BLaER1 treated with 17β-estradiol and CSF1 and Interleukin-3, amounts not matched to agents 10 nM and 100 nM (cell line): ENCODE measurements around the gene MS4A2.
"Not testable (repeated sequence)": the region's sequence is repeated elsewhere in the genome, so short reads cannot be mapped to it uniquely, and the experiment has no call there.

Source experiments
- H3K27ac ChIP-seq, 11 experiments: shearing (Covaris generic); formaldehyde crosslinking; 2 replicates each; pipeline ENCODE4 v1.8.1; 2022
- H3K27me3 ChIP-seq, 11 experiments: shearing (Covaris generic); formaldehyde crosslinking; 2 replicates each; pipeline ENCODE4 v1.8.1; 2022
- H3K36me3 ChIP-seq, 11 experiments: shearing (Covaris generic); formaldehyde crosslinking; 2 replicates each; pipeline ENCODE4 v1.8.1; 2022
- H3K4me1 ChIP-seq, 10 experiments: shearing (Covaris generic); formaldehyde crosslinking; 2 replicates each; pipeline ENCODE4 v1.8.1; 2022
- H3K4me2 ChIP-seq, 11 experiments: shearing (Covaris generic); formaldehyde crosslinking; 2 replicates each; pipeline ENCODE4 v1.8.1; 2022
- H3K4me3 ChIP-seq, 10 experiments: shearing (Covaris generic); formaldehyde crosslinking; 2 replicates each; pipeline ENCODE4 v1.8.1; 2022
- H3K9ac ChIP-seq, 11 experiments: shearing (Covaris generic); formaldehyde crosslinking; 2 replicates each; pipeline ENCODE4 v1.8.1; 2022
- H3K9me3 ChIP-seq, 11 experiments: shearing (Covaris generic); formaldehyde crosslinking; replicated peaks in 1 of 11; 2 replicates each; pipeline ENCODE4 v1.8.1; 2022
- H4K20me1 ChIP-seq, 11 experiments: shearing (Covaris generic); formaldehyde crosslinking; 2 replicates each; pipeline ENCODE4 v1.8.1; 2022
- Cebpa-rat ChIP-seq, 11 experiments: shearing (Covaris generic); IDR thresholded peaks; 2 replicates each; pipeline ENCODE4 v1.8.1; 2022

MS4A2 gene

DNA sequence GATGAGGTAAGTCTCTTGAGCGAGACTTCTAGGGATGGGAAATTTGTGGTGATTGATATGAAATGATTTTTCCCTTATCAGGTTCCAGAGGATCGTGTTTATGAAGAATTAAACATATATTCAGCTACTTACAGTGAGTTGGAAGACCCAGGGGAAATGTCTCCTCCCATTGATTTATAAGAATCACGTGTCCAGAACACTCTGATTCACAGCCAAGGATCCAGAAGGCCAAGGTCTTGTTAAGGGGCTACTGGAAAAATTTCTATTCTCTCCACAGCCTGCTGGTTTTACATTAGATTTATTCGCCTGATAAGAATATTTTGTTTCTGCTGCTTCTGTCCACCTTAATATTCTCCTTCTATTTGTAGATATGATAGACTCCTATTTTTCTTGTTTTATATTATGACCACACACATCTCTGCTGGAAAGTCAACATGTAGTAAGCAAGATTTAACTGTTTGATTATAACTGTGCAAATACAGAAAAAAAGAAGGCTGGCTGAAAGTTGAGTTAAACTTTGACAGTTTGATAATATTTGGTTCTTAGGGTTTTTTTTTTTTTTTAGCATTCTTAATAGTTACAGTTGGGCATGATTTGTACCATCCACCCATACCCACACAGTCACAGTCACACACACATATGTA is 7.1 kb downstream of the MS4A2 start:
- Histone ChIP-seq H3K27me3 (no peaks in the 10 kb centered on the region), H3K4me2 (no peak overlapping the region), H4K20me1 (no peaks in the 10 kb centered on the region), H3K9me3 (no peaks in the 10 kb centered on the region; a peak in 2 of 22 replicates), H3K4me3 (no peak overlapping the region), H3K9ac (no peak overlapping the region), H3K27ac (no peak overlapping the region), H3K4me1 (no peaks in the 10 kb centered on the region), H3K36me3 (no peaks in the 10 kb centered on the region)
- TF ChIP-seq Cebpa-rat (IDR thresholded peaks at IDR 0.05) = no peak

DNA sequence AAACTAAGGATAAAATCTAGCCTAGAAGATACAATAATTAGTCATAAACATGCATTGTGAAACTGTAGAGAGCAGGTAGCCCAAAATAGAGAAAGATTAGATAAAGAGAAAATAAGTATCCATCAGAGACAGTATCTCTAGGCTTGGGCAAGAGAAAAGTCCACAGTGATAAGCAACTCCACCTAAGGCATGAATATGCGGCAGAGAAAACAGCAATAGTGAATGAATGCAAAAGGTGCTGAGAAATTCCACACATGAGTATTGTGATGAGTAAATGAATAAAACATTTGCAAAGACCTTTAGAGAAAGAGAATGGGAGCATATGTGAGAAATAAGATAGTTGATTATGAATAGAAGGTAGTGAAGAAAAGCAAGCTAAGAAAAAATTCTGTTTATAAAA is 8.7 kb downstream of the MS4A2 start:
- Histone ChIP-seq H3K9ac (no peak overlapping the region), H3K4me1 (no peaks in the 10 kb centered on the region), H3K9me3 (no peaks in the 10 kb centered on the region; a peak in 2 of 22 replicates), H3K36me3 (no peaks in the 10 kb centered on the region), H3K27me3 (no peaks in the 10 kb centered on the region), H3K27ac (no peak overlapping the region), H3K4me3 (no peak overlapping the region), H3K4me2 (no peak overlapping the region), H4K20me1 (no peaks in the 10 kb centered on the region)
- TF ChIP-seq Cebpa-rat (IDR thresholded peaks at IDR 0.05) = no peak

DNA sequence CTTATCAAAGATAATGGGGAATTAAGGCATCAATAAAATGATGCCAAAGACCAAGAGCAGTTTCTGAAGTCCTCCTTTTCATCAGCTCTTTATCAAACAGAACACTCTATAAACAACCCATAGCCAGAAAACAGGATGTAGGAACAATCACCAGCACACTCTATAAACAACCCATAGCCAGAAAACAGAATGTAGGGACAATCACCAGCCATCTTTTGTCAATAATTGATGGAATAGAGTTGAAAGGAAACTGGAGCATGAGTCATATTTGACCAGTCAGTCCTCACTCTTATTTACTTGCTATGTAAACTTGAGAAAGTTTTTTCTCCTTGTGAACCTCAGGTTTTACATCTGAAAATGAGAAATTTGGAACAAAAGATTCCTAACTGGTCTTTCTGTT is 10.0 kb downstream of the MS4A2 start:
- Histone ChIP-seq H4K20me1 (no peaks in the 10 kb centered on the region), H3K27ac (no peak overlapping the region), H3K4me1 (no peaks in the 10 kb centered on the region), H3K4me3 (no peak overlapping the region), H3K9ac (no peak overlapping the region), H3K4me2 (no peak overlapping the region), H3K9me3 (no peaks in the 10 kb centered on the region; a peak in 2 of 22 replicates), H3K36me3 (no peaks in the 10 kb centered on the region), H3K27me3 (no peaks in the 10 kb centered on the region)
- TF ChIP-seq Cebpa-rat (IDR thresholded peaks at IDR 0.05) = no peak

DNA sequence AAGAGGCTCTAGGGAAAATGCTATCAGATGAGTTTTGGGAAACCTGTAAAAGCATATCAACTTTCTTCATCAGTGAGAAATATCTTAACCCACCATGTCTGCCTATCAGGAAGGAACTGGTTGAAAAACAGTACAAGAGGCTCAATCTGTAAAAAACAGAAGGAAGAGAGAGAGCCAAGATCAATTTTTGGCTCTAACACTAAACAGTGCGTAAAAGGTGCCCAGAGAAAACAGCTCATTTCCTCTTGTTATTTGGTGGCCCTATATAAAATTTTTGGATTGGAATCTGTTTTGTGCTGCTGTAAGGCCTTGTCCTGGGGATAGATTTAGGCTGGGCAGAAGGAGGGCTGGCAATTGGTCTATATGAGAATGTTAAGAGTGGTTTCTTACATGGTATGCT is 12.1 kb downstream of the MS4A2 start:
- Histone ChIP-seq H4K20me1 (no peaks in the 10 kb centered on the region), H3K9me3 (no peaks in the 10 kb centered on the region; a peak in 2 of 22 replicates), H3K4me1 (no peaks in the 10 kb centered on the region), H3K27me3 (no peaks in the 10 kb centered on the region), H3K4me2 (no peak overlapping the region), H3K4me3 (no peak overlapping the region), H3K36me3 (no peaks in the 10 kb centered on the region), H3K9ac (no peak overlapping the region), H3K27ac (no peak overlapping the region)
- TF ChIP-seq Cebpa-rat (IDR thresholded peaks at IDR 0.05) = no peak

DNA sequence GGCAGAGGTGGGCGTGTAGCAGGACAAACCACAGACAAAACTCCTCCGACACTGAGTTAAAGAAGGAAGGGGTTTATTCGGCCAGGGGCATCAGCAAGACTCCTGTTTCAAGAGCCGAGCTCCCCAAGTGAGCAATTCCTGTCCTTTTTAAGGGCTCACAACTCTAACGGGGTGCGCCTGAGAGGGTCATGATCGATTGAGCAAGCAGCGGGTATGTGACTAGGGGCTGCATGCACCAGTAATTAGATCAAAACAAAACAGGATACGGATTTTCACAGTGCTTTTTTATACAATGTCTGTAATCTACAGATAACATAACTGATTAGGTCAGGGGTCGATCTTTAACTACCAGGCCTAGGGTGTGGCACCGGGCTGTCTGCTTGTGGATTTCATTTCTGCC is 12.9 kb downstream of the MS4A2 start:
- not testable (repeated sequence) for H3K27ac ChIP-seq, H3K36me3 ChIP-seq, H3K27me3 ChIP-seq, H3K9me3 ChIP-seq, H3K4me2 ChIP-seq, H3K4me1 ChIP-seq, H3K4me3 ChIP-seq, H4K20me1 ChIP-seq, H3K9ac ChIP-seq

DNA sequence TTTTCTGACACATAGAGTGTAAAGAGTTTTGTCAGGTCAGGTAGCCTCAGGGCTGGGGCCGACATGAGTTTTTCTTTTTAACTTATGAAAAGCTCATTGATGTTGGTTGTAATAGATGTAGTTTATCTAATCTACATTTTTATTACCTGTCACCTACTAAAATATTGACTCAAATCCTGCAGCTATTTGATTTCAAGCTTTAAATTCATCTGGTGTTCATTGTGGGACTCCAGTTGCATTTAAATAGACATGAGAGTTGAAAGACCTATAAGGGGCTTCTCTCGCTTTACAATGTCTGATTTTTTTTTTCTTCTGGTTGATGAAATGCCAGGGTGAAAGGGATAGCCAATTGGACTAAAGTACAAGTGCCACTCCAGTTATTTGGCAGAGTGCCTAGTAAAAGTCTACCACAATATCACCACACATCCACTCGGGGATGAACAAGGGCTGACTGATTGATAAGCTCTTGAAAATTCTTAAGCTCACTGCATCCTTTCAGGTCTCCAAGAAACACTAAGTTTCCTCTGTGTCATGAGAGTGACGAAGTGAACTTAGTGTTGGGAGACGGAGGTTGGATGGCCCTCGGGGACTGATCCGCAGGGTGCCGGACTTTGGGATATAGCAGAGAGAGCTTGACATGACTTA is 16.1 kb downstream of the MS4A2 start:
- not testable (repeated sequence) for H3K36me3 ChIP-seq, H3K27ac ChIP-seq, H4K20me1 ChIP-seq, H3K4me2 ChIP-seq, H3K4me3 ChIP-seq, H3K4me1 ChIP-seq, H3K9me3 ChIP-seq, H3K27me3 ChIP-seq, H3K9ac ChIP-seq

DNA sequence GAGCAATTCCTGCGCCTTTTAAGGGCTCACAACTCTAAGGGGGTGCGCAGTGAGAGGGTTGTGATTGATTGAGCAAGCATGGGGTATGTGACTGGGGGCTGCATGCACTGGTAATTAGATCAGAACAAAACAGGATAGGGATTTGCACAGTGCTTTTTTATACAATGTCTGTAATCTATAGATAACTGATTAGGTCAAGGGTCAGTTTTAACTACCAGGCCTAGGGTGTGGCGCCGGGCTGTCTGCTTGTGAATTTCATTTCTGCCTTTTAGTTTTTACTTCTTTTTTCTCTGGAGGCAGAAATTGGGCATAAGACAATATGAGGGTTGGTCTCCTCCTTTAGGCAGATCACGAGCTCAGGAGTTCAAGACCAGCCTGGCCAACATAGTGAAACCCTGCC is 20.2 kb downstream of the MS4A2 start:
- not testable (repeated sequence) for H3K27me3 ChIP-seq, H3K9me3 ChIP-seq, H3K4me1 ChIP-seq, H3K4me2 ChIP-seq, H4K20me1 ChIP-seq, H3K4me3 ChIP-seq, H3K36me3 ChIP-seq, H3K27ac ChIP-seq, H3K9ac ChIP-seq

DNA sequence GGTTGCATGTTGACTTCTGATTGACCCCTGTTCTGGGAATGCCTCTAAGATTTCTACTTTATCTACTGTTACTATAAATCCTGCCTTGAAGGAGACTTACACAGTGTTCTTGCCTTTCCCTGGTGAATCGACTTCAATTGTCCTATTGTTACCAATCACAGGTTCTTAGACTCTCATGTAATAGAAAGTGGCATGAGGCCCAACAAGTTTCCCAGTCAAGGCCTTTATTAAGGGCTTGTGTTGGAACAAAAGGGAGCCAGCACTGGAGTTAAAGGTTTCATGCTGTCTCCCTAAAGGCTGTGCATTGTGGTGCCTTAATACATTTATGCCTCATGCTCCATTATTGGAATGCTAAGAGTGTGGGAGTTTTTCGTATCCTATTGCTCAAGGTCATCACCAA is 23.3 kb downstream of the MS4A2 start:
- Histone ChIP-seq H3K27ac (no peak overlapping the region), H3K27me3 (no peaks in the 10 kb centered on the region), H3K9me3 (peaks cover 0 to 5% (median 0%) of the 10 kb centered on the region in 11 experiments; a peak in 2 of 22 replicates), H3K9ac (no peak overlapping the region), H3K4me1 (no peaks in the 10 kb centered on the region), H3K4me3 (no peak overlapping the region), H3K4me2 (no peak overlapping the region), H4K20me1 (no peaks in the 10 kb centered on the region), H3K36me3 (no peaks in the 10 kb centered on the region)
- no peak for TF ChIP-seq Cebpa-rat (IDR thresholded peaks at IDR 0.05)

DNA sequence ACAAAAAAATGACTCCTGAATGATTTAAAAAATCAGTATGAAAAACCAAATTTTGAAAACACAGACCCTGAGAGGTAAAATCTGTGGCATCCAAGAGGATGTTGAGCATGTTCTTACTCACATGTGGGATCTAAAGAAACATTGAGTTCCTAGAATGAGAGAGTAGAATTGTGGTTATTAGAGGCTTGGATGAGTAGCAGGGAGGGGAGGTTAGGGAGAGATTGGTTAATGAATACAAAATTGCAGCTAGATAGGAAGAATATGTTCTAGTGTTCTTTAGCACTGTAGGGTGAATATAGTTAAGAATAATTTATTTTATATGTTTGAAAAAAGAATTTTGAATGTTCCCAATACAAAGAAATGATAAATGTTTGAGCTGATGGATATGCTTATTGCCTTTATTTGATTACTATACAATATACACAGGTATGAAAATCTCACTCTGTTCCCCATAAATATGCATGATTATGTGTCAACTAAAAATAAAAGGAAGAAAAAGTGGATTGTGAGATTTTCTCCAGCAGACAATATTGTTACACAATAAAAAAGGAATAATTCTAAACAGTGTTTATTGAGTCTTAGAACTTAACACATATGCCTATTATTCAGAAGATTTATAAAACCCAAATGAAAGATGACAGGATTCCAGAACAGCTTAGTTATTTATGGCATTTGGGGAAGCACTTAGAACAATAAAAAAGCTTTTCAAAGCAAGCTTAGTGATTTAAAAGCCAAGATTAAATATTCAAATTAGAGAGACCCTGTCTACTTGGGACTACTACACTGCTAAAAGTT is 28.7 kb downstream of the MS4A2 start:
- TF ChIP-seq Cebpa-rat (IDR thresholded peaks at IDR 0.05) = no peak

More for the DNA sequence above, 28.7 kb downstream of the MS4A2 start:
- H3K4me1 ChIP-seq = peaks cover 0 to 38% (median 25%) of the 10 kb centered on the region in 10 experiments; a peak in 16 of 20 replicates
- H3K27me3 ChIP-seq = no peaks in the 10 kb centered on the region
- peak overlapping the region in 1 of 11 experiments; percentile 48; a peak in 2 of 22 replicates for H3K4me2 ChIP-seq
- H3K9me3 ChIP-seq = peaks cover 17 to 42% (median 25%) of the 10 kb centered on the region in 11 experiments
- H3K4me3 ChIP-seq = no peak overlapping the region
- peaks cover 0 to 7% (median 0%) of the 10 kb centered on the region in 11 experiments; a peak in 1 of 22 replicates for H3K36me3 ChIP-seq
- H3K9ac ChIP-seq = no peak overlapping the region
- no peaks in the 10 kb centered on the region for H4K20me1 ChIP-seq
- peak overlapping the region in 1 of 11 experiments; percentile 81; a peak in 1 of 22 replicates for H3K27ac ChIP-seq
